Measurements from ENCODE around the gene ELK4.

Gene ELK4

DNA sequence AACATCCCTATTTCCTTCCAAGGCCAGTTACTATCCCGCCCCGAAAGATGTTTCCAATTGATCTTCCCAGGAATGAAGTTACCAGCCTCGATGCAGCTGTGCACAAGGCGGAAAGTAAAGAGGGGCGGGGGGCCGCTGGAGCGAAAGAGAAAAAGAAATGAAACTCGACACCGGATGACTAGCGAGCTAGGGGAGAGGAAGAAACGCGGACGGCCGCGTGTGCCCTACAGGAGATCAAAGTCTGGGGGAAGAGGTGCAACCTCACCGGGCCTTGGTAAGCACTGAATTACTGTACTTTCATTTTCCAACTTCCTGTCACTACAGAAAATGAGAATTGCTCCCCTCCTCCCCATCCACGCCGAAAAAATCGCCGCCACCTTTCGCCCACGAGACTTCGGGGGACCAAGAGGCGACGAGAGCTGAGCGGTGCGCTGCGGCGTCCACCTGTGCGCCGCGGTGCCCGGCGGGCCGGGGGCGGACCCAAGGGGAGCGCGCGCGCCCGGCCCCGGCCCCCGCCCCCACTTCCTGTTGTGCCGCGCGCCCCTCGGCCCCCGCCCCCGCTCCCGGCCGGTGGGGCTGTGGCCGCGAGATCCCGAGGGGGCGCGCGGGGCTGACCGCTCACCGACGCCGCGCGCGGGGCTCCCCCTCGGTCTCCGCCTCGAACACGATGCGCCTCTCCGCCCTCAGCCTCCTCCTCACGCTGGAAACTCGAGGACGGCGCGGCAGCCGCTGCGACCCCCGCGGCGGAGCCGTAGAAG is 622 bp downstream of the ELK4 start:
- peak; percentile 54 to 80 for DNase-seq (ENCODE audit: low read depth in 1 of 2, low spot score in 1 of 2)

GRCh38 chr1:205630651-205631009 is 1.2 kb downstream of the ELK4 start:
- no peak for DNase-seq (ENCODE audit: low read depth in 1 of 2, low spot score in 1 of 2)

GRCh38 chr1:205630241-205630640 is 1.6 kb downstream of the ELK4 start:
- no peak for DNase-seq (ENCODE audit: low read depth in 1 of 2, low spot score in 1 of 2)

- DNase-seq (ENCODE audit: low read depth in 1 of 2, low spot score in 1 of 2), result no peak
Measured at GRCh38 chr1:205629751-205630150, 2.1 kb downstream of the ELK4 start.

DNA sequence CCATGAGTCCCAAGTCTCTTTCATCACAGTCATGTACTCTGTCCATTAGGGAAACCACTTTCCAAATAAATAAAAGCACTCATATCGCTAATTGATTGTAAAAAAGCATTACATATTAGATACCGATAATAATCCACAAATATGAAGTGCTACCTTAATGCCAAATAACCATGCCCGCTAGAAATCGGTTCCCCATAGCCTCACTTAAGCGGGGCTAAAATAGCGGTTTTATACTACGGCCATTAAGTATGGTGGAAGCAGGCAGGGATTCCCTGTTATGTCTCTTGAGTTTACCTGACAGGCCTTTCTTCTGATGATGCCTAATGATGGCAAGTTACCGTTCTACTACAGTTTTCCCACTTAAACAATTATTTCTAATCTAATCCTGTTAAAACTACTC is 3.9 kb downstream of the ELK4 start:
- DNase-seq (ENCODE audit: low read depth in 1 of 2, low spot score in 1 of 2), result no peak

DNA sequence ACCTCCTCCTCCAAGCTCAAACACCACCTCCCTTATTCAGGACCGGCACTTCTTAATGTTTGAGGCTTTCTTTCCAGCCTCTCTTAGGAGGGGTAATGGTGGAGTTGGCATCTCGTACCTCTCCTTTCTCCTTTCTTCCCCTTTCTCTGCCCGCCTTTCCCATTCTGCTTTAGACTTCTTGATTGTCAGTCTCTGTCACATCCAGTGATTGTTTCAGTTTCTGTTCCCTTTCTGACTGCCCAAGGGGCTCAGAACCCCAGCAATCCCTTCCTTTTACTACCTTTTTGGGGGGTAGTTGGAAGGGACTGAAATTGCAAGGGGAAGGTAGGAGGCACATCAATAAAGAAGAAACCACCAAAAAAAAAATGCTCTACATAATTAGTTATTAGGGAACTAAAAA is 5.6 kb downstream of the ELK4 start:
- no peak for DNase-seq (ENCODE audit: low read depth in 1 of 2, low spot score in 1 of 2)

GRCh38 chr1:205623646-205624045 is 8.2 kb downstream of the ELK4 start:
- DNase-seq (ENCODE audit: low read depth in 1 of 2, low spot score in 1 of 2), result no peak

DNA sequence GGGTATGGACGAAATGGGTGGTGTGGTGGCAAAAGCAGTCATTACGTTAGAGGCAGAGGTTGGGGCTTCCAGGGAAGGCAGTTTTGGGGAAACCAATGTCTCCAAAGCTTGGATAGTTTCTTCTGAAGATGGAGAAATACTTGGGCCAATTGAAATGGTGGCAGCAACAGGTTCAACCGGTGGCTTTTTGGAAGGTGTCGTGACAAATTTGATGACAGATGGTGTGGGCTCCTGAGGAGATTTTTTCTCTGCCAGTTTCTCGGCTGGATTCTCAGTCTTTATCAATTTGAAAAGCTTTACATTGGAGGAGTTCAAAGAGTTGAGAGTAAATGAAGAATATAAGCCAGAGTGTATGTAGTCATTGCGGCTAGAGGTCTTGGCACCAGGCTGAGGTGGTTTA is 11.5 kb downstream of the ELK4 start:
- no peak for DNase-seq (ENCODE audit: low read depth in 1 of 2, low spot score in 1 of 2)

GRCh38 chr1:205619376-205619775 is 12.4 kb downstream of the ELK4 start:
- no peak for DNase-seq (ENCODE audit: low read depth in 1 of 2, low spot score in 1 of 2)

DNA sequence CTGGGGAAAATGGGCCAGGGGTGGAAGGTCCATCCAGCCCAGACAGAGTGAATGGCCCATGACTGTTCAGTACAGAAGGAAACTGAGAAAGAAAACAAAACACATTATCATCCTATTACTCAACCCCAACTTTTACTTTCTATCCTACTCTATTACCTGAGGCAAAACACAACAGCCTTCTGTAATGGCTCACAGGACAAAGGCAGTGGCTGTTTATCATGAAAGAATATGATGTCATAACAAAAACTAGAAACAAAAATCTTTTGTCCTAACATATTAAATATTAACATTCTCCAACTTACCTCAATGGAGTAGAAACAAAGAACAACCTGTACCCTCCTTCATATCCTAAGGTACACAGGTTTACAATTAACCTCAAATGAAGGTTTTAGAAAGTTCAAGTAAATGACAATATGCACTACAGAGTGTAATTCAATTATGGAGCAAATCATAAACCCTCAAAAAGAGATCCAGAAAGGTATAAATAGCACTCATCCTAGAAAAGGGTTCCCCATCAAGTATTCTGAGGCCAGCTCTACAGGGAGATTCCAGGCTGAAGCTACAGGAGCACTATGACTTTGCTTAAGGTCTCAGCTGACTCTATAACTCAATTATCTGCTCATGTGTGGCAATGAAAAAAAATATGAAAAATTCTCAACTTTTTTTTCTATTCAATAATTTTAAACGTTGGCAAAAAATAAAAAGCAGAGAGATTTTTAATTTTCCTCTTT is 15.1 kb downstream of the ELK4 start:
- no peak for DNase-seq (ENCODE audit: low read depth in 1 of 2, low spot score in 1 of 2)

DNA sequence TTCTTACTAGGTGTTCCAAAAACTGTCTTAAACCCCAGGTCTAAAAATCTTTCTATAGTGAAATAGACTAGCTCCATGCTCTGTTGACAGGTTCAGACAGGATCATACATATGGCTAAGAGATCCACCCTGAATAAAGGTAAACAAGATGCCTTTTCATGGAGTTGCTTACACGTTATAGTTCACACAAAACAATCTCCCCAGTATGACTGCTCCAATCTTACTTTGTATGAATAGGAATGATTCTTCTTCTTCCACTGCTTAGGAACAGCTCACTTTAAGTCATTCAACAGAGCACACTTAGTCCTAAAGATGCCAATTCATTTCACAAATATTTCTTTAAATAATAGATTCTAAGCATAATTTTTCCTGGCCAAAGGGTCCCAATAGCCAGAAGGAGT is 16.0 kb downstream of the ELK4 start:
- DNase-seq (ENCODE audit: low read depth in 1 of 2, low spot score in 1 of 2), result no peak

DNA sequence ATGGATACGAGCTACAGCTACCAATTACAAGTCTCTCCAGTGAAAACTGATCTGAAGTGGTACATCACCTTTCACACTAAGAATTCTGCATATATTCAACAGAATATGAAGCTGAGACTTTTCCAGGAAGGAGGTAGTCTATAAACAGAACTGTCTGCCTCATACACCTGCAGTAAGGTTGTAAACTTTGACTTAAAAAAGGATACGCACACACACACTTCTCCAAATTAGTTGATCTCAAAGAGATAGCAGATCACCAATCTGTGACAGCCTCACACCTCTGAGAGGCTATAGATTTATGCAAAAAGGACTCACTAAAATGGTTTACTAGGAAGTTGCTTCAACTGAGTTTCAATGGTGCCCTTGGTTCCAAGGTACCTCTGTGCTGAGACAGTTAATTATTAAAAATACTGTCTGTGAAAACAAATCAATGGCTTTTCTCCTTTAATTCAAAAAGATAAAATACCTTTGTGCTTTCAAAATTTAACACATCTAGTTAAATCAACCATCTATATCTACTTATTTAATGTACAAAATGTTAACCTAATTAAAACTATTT is 17.9 kb downstream of the ELK4 start:
- no peak for DNase-seq (ENCODE audit: low read depth in 1 of 2, low spot score in 1 of 2)

GRCh38 chr1:205612556-205612955 is 19.3 kb downstream of the ELK4 start:
- DNase-seq (ENCODE audit: low read depth in 1 of 2, low spot score in 1 of 2), result no peak

- no peak for DNase-seq (ENCODE audit: low read depth in 1 of 2, low spot score in 1 of 2)
Measured at GRCh38 chr1:205612104-205612503, 19.7 kb downstream of the ELK4 start.

GRCh38 chr1:205610901-205611466 is 20.8 kb downstream of the ELK4 start:
- no peak for DNase-seq (ENCODE audit: low read depth in 1 of 2, low spot score in 1 of 2)

DNA sequence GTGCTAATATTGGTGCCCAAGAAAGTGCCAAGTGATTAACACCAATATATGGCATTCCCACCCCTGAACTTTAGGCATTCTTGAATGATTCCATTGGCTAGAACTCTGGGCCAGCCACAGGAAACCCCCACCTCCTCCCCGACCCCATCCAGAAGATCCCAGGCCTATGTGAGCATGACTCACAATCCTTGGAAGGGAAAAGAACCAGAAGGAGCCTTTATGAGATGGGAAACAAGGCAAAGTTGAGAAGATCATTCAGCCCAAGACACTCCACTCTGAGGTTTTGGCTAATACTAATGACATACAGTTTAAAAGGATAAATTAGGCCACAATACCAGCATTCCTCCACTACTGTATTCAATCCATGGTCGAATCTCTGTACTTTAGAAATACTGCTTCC is 21.8 kb downstream of the ELK4 start:
- DNase-seq (ENCODE audit: low read depth in 1 of 2, low spot score in 1 of 2), result no peak

- DNase-seq (ENCODE audit: low read depth in 1 of 2, low spot score in 1 of 2), result no peak
Measured at GRCh38 chr1:205604825-205605505, 26.8 kb downstream of the ELK4 start.

DNA sequence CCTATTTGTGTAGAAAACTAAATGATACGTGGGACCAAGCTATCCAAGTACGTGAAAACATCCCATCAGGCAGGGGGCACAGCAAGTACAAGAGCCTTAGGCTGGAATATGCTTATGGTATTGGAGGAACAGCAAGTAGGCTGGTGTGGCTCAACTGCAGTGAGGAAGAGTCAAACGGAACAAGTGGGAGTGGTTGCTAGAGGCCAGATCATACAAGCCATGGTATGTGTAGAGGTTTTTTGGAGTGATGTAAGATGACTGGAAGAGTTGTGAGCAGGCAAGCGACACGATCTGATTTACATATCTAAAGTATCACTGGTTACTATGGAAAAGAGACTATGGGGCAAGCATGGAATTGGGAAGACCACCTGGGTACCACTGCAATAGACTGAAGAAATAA is 27.8 kb downstream of the ELK4 start:
- no peak for DNase-seq (ENCODE audit: low read depth in 1 of 2, low spot score in 1 of 2)

- DNase-seq (ENCODE audit: low read depth in 1 of 2, low spot score in 1 of 2), result no peak
Measured at GRCh38 chr1:205601205-205601604, 30.6 kb downstream of the ELK4 start.

- peak in 1 of 2 donors; percentile 24 for DNase-seq (ENCODE audit: low read depth in 1 of 2, low spot score in 1 of 2)
Measured at GRCh38 chr1:205600085-205600484, 31.7 kb downstream of the ELK4 start.

- DNase-seq (ENCODE audit: low read depth in 1 of 2, low spot score in 1 of 2), result no peak
Measured at GRCh38 chr1:205599669-205600042, 32.2 kb downstream of the ELK4 start.
